ENCODE data around the gene CARS1.
A peak's percentile ranks its signal among the peaks of the same experiment; 100 is the strongest.
"Not testable (repeated sequence)": the region's sequence is repeated elsewhere in the genome, so short reads cannot be mapped to it uniquely, and the experiment has no call there.

Gene CARS1

GRCh38 chr11:3073029-3073435 lies 15.8 kb upstream of the CARS1 start:
- no peak overlapping the region for H3K4me3 ChIP-seq (replicated peaks; ENCODE audit: low read depth, low read length)
- DNase-seq (ENCODE audit: low read depth): peak; percentile 95
- TF ChIP-seq CTCF (IDR thresholded peaks at IDR 0.05; ENCODE audit: low read length, missing control alignments): no peak

- DNase-seq (ENCODE audit: low read depth): no peak
- no peak for TF ChIP-seq CTCF (IDR thresholded peaks at IDR 0.05; ENCODE audit: low read length, missing control alignments)
- H3K4me3 ChIP-seq (replicated peaks; ENCODE audit: low read depth, low read length): no peak overlapping the region
Observed at GRCh38 chr11:3069425-3069824, 12.2 kb upstream of the CARS1 start.

GRCh38 chr11:3066308-3066707 lies 9.1 kb upstream of the CARS1 start:
- not testable (repeated sequence) for DNase-seq (ENCODE audit: low read depth); H3K4me3 ChIP-seq (replicated peaks; ENCODE audit: low read depth, low read length)

GRCh38 chr11:3064709-3065108 lies 7.5 kb upstream of the CARS1 start:
- H3K4me3 ChIP-seq (replicated peaks; ENCODE audit: low read depth, low read length); DNase-seq (ENCODE audit: low read depth): not testable (repeated sequence)

GRCh38 chr11:3063876-3064275 lies 6.7 kb upstream of the CARS1 start:
- not testable (repeated sequence) for H3K4me3 ChIP-seq (replicated peaks; ENCODE audit: low read depth, low read length)
- peak; percentile 29 for DNase-seq (ENCODE audit: low read depth)

- H3K4me3 ChIP-seq (replicated peaks; ENCODE audit: low read depth, low read length): not testable (repeated sequence)
Observed at GRCh38 chr11:3063432-3063831, 6.2 kb upstream of the CARS1 start.

GRCh38 chr11:3060436-3061025 lies 3.3 kb upstream of the CARS1 start:
- no peak for DNase-seq (ENCODE audit: low read depth)
- TF ChIP-seq CTCF (IDR thresholded peaks at IDR 0.05; ENCODE audit: low read length, missing control alignments): no peak
- H3K4me3 ChIP-seq (replicated peaks; ENCODE audit: low read depth, low read length): no peak overlapping the region

More at GRCh38 chr11:3063432-3063831, 6.2 kb upstream of the CARS1 start:
- not testable (repeated sequence) for DNase-seq (ENCODE audit: low read depth)

GRCh38 chr11:3058753-3059664 lies 1.8 kb upstream of the CARS1 start:
- no peak overlapping the region for H3K4me3 ChIP-seq (replicated peaks; ENCODE audit: low read depth, low read length)
- DNase-seq (ENCODE audit: low read depth): peak; percentile 78
- no peak for TF ChIP-seq CTCF (IDR thresholded peaks at IDR 0.05; ENCODE audit: low read length, missing control alignments)
